HCT116 (cell line): Measurements from ENCODE around the gene INSYN2A. TPM values are rescaled to one million over a fixed set of nuclear protein-coding genes. Genes with fewer than 3 reads are reported as not detected.

Source experiments
- ATAC-seq: fragments of 200-7000 bp; cut with Tn5 transposase; 2 replicates; pipeline ENCODE4 v1.9.1; 2020; ENCODE audit warnings: mild to moderate bottlenecking, moderate library complexity
- BruUV-seq: library from RNA; stranded (reverse); fragments of 400-500 nt; replicated peaks from 2 replicates; lab custom pipeline; 2021; lab: Mats Ljungman, UMichigan
- CTCF ChIA-PET: fragments of 300-600 bp; sonication (Branson Sonifier 250); formaldehyde crosslinking; loops from one replicate; lab custom pipeline; 2021; ENCODE audit warnings: antibody characterized with exemption; lab: Charles Lee
- POLR2A ChIA-PET: fragments of 300-600, 350-600 bp; sonication (Branson Sonifier 250); formaldehyde crosslinking; loops from one replicate; lab custom pipeline; 2021; ENCODE audit warnings: antibody characterized with exemption; lab: Charles Lee
- RAD21 ChIA-PET, 2 experiments: fragments of 300-600 bp; sonication (Branson Sonifier 250); formaldehyde crosslinking; loops; one replicate each; lab custom pipeline; 2023; ENCODE audit warnings: low total read pairs in 2 of 2; ENCODE audit not compliant: uncharacterized antibody in 2 of 2, unreplicated experiment in 2 of 2, low non-redundant PET in 1 of 2; lab: Charles Lee
- DNase-seq: peaks from one replicate; pipeline ENCODE4 v3.0.0-alpha.2; 2010; ENCODE audit warnings: low read depth, low spot score
- H2AFZ ChIP-seq: fragments of 200-600 bp; shearing (Covaris generic), sonication (generic); 2 replicates; pipeline ENCODE4 v1.6.1; 2017; ENCODE audit warnings: low read depth, mixed run types, mixed read lengths, antibody characterized with exemption, low read length; ENCODE audit not compliant: poor library complexity, severe bottlenecking
- H3K27ac ChIP-seq: 2 replicates; pipeline ENCODE4 v1.5.1; 2012; ENCODE audit warnings: low read depth, low read length
- H3K27me3 ChIP-seq: fragments of 200-600 bp; sonication (generic); 2 replicates; pipeline ENCODE4 v1.6.1; 2016; ENCODE audit warnings: mixed run types, low read length, mixed read lengths; ENCODE audit not compliant: insufficient read depth
- H3K36me3 ChIP-seq, 2 experiments: fragments of 200-500 bp in 1 of 2; fragments of 200-600 bp in 1 of 2; sonication (Bioruptor generic) in 1 of 2; sonication (generic) in 1 of 2; 2 replicates each; pipeline versions ENCODE4 v1.5.1 to v1.6.1; 2014 to 2016; ENCODE audit warnings: low read length in 2 of 2, inconsistent platforms in 1 of 2, mixed read lengths in 1 of 2, mixed run types in 1 of 2; ENCODE audit not compliant: insufficient read depth in 2 of 2, control insufficient read depth in 1 of 2
- H3K4me1 ChIP-seq, 2 experiments: fragments of 200-600 bp in 1 of 2; sonication (generic) in 1 of 2; 2 replicates each; pipeline versions ENCODE4 v1.5.1 to v1.6.1; 2012 to 2017; ENCODE audit warnings: low read length in 2 of 2, inconsistent platforms in 1 of 2, mild to moderate bottlenecking in 1 of 2, mixed read lengths in 1 of 2, mixed run types in 1 of 2, moderate library complexity in 1 of 2; ENCODE audit not compliant: insufficient read depth in 2 of 2, control insufficient read depth in 1 of 2
- H3K4me2 ChIP-seq: fragments of 200-600 bp; sonication (generic); 2 replicates; pipeline ENCODE4 v1.6.1; 2017; ENCODE audit warnings: mixed run types, low read length, mixed read lengths
- H3K4me3 ChIP-seq, 2 experiments: fragments of 200-600 bp in 1 of 2; sonication (generic) in 1 of 2; replicated peaks in 1 of 2; 2 replicates each; pipeline ENCODE4 v1.5.1; 2011 to 2016; ENCODE audit warnings: low read length in 2 of 2, control low read depth in 1 of 2, low read depth in 1 of 2, mild to moderate bottlenecking in 1 of 2, mixed read lengths in 1 of 2, mixed run types in 1 of 2
- H3K79me2 ChIP-seq: fragments of 200-600 bp; sonication (generic); 2 replicates; pipeline ENCODE4 v1.6.1; 2017; ENCODE audit warnings: mild to moderate bottlenecking, mixed run types, low read length, moderate library complexity, mixed read lengths; ENCODE audit not compliant: insufficient read depth
- H3K9ac ChIP-seq: fragments of 200-600 bp; sonication (generic); 2 replicates; pipeline ENCODE4 v1.6.1; 2016; ENCODE audit warnings: low read length, mixed read lengths
- H3K9me2 ChIP-seq: fragments of 200-600 bp; sonication (generic), shearing (Covaris generic); 2 replicates; pipeline ENCODE4 v1.6.1; 2017; ENCODE audit warnings: mixed run types, mild to moderate bottlenecking, moderate library complexity; ENCODE audit not compliant: insufficient read depth
- H3K9me3 ChIP-seq, 2 experiments: fragments of 200-500 bp in 1 of 2; fragments of 200-600 bp in 1 of 2; sonication (Bioruptor generic) in 1 of 2; sonication (generic) in 1 of 2; 2 replicates each; pipeline ENCODE4 v1.6.1; 2014 to 2017; ENCODE audit warnings: low read length in 2 of 2, mixed read lengths in 2 of 2, inconsistent platforms in 1 of 2, low read depth in 1 of 2, mild to moderate bottlenecking in 1 of 2, mixed run types in 1 of 2, moderate library complexity in 1 of 2; ENCODE audit not compliant: control insufficient read depth in 1 of 2, insufficient read depth in 1 of 2
- H4K20me1 ChIP-seq: fragments of 200-600 bp; sonication (generic), shearing (Covaris generic); 2 replicates; pipeline ENCODE4 v1.6.1; 2017; ENCODE audit warnings: mixed run types, mild to moderate bottlenecking, moderate library complexity; ENCODE audit not compliant: insufficient read depth
- ATF3 ChIP-seq: IDR thresholded peaks from 2 replicates; pipeline ENCODE4 v1.6.1; 2012
- CBX3 ChIP-seq: IDR thresholded peaks from 2 replicates; pipeline ENCODE4 v1.6.1; 2012; ENCODE audit warnings: low read depth
- CTCF ChIP-seq, 3 experiments: fragments of 200-600 bp in 1 of 3; sonication (generic) in 1 of 3; IDR thresholded peaks in 2 of 3; conservative IDR thresholded peaks in 1 of 3; 2 replicates each; pipeline ENCODE4 v1.5.1; 2012 to 2017; ENCODE audit warnings: low read depth in 2 of 3, low read length in 2 of 3, antibody characterized with exemption in 1 of 3, borderline replicate concordance in 1 of 3, control low read depth in 1 of 3, mild to moderate bottlenecking in 1 of 3, mixed read lengths in 1 of 3, mixed run types in 1 of 3, moderate library complexity in 1 of 3; ENCODE audit not compliant: insufficient read depth in 1 of 3
- EGR1 ChIP-seq: IDR thresholded peaks from 2 replicates; pipeline ENCODE4 v1.6.1; 2012; ENCODE audit warnings: low read depth
- EZH2 ChIP-seq: fragments of 200-600 bp; sonication (generic); IDR thresholded peaks from 2 replicates; pipeline ENCODE4 v1.6.1; 2017; ENCODE audit warnings: antibody characterized with exemption, mixed run types
- EZH2phosphoT487 ChIP-seq: fragments of 200-600 bp; IDR thresholded peaks from 2 replicates; pipeline ENCODE4 v1.6.1; 2018; ENCODE audit warnings: antibody characterized with exemption, borderline replicate concordance
- JUND ChIP-seq: IDR thresholded peaks from 2 replicates; pipeline ENCODE4 v1.6.1; 2012
- POLR2A ChIP-seq: IDR thresholded peaks from 2 replicates; pipeline ENCODE4 v1.7.0; 2011; ENCODE audit warnings: borderline replicate concordance; ENCODE audit not compliant: insufficient read depth, insufficient read length; ENCODE audit errors: extremely low read depth
- RAD21 ChIP-seq: IDR thresholded peaks from 2 replicates; pipeline ENCODE4 v1.6.1; 2012; ENCODE audit warnings: low read depth, mild to moderate bottlenecking
- SIN3A ChIP-seq: IDR thresholded peaks from 2 replicates; pipeline ENCODE4 v1.6.1; 2012; ENCODE audit warnings: low read depth
- SP1 ChIP-seq: IDR thresholded peaks from 2 replicates; pipeline ENCODE4 v1.6.1; 2012; ENCODE audit warnings: low read depth
- ZFX ChIP-seq: fragments of 450-650 bp; IDR thresholded peaks from 2 replicates; pipeline ENCODE4 v1.6.1; 2017
- ZNF274 ChIP-seq: fragments of 200-500 bp; sonication (Bioruptor generic); IDR thresholded peaks from 2 replicates; pipeline ENCODE4 v1.6.1; 2014; ENCODE audit warnings: mild to moderate bottlenecking, low read depth, low read length, inconsistent platforms
- intact Hi-C: fragments of 100-400 bp; cut with micrococcal nuclease; formaldehyde crosslinking; loops from 2 replicates; pipeline ENCODE4 v1.10.0; 2022
- total RNA-seq: library from RNA; stranded (reverse); gene quantifications from one replicate; pipeline ENCODE4 v1.2.1, GENCODE V29; 2021; ENCODE audit not compliant: unreplicated experiment
- TF ChIP-seq, protein P1 (sequence below): IDR thresholded peaks from 2 replicates; pipeline ENCODE4 v1.6.1; 2012
- TF ChIP-seq, protein P2 (sequence below): IDR thresholded peaks from 2 replicates; pipeline ENCODE4 v1.6.1; 2011; ENCODE audit warnings: mild to moderate bottlenecking, low read length, moderate library complexity; ENCODE audit not compliant: insufficient replicate concordance; ENCODE audit errors: extremely low read depth

The INSYN2A gene
- total RNA-seq, 1 experiment from 2014 or later, result not detected

- Histone ChIP-seq H3K9me3 (no peaks in the 10 kb centered on the region), H3K79me2 (no peaks in the 10 kb centered on the region), H2AFZ (no peak overlapping the region), H3K4me1 (peaks cover 3 to 17% of the 10 kb centered on the region in 2 experiments), H3K4me2 (no peak overlapping the region), H3K9me2 (no peaks in the 10 kb centered on the region), H3K9ac (no peak overlapping the region), H3K36me3 (no peaks in the 10 kb centered on the region), H4K20me1 (peaks cover 4% of the 10 kb centered on the region; the same call in 1 of the 2 replicates), H3K27me3 (no peaks in the 10 kb centered on the region), H3K27ac (no peak overlapping the region), H3K4me3 (no peak overlapping the region)
- CTCF ChIA-PET, result no interaction called here
- no TSS peak for BruUV-seq
- no peak for TF ChIP-seq EZH2
- no peak for TF ChIP-seq SIN3A
- no peak for TF ChIP-seq ZFX
- no peak for TF ChIP-seq JUND
- no peak for TF ChIP-seq SP1
- ATAC-seq (no peak), DNase-seq (no peak)
- RAD21 ChIA-PET, result no interaction called here
- POLR2A ChIA-PET, result no interaction called here
- intact Hi-C loops, result no loop called here
Observed at GRCh38 chr10:127154831-127155620, 41.4 kb downstream of the INSYN2A start.

DNA sequence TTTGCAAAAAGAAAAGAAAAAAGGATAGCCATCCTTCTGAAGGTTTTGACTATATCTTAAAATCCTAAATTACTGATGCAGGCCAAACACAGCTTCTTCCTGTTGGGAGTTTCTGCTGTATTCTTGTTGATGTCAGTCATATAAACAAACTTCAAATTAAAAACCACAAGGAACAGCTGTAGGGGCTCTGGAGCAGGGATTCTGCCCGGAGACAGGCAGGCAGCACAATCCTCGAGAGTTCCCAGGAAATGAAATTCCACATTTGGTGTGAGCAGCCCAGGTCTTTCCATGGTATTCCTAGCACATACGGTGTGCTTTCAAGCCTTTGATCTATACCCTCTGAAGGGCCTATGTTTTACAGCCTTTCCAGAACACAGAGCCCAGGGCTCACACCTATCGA lies 43.2 kb downstream of the INSYN2A start:
- Histone ChIP-seq H3K4me3 (no peak overlapping the region), H3K9me2 (no peaks in the 10 kb centered on the region), H3K9ac (no peak overlapping the region), H3K9me3 (no peaks in the 10 kb centered on the region), H3K36me3 (no peaks in the 10 kb centered on the region), H3K27ac (no peak overlapping the region), H3K4me2 (no peak overlapping the region), H3K4me1 (peaks cover 20 to 35% of the 10 kb centered on the region in 2 experiments), H4K20me1 (0 out of 2 replicates have a peak, but pooled peaks cover 2% of the 10 kb centered on the region), H3K27me3 (no peaks in the 10 kb centered on the region), H2AFZ (no peak overlapping the region), H3K79me2 (no peaks in the 10 kb centered on the region)
- ChIA-PET RAD21 (no interaction called here), CTCF (no interaction called here), POLR2A (no interaction called here)
- no peak for TF ChIP-seq ZNF274
- no peak for TF ChIP-seq ATF3
- no peak for TF ChIP-seq SP1
- TF ChIP-seq SIN3A, result no peak
- TF ChIP-seq, protein P1, sequence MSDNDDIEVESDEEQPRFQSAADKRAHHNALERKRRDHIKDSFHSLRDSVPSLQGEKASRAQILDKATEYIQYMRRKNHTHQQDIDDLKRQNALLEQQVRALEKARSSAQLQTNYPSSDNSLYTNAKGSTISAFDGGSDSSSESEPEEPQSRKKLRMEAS, result no peak
- no peak for TF ChIP-seq EZH2phosphoT487
- TF ChIP-seq CTCF (IDR thresholded peaks at IDR 0.05 in 2 of 3, conservative IDR thresholded peaks at IDR 0.05 in 1 of 3; ENCODE audit: borderline replicate concordance in 1 of 3, insufficient read depth in 1 of 3, low read depth in 2 of 3, low read length in 2 of 3), result no peak
- no peak for TF ChIP-seq EGR1
- no peak for TF ChIP-seq CBX3
- no peak for TF ChIP-seq EZH2
- no peak for TF ChIP-seq POLR2A
- no peak for TF ChIP-seq RAD21
- TF ChIP-seq, protein P2, sequence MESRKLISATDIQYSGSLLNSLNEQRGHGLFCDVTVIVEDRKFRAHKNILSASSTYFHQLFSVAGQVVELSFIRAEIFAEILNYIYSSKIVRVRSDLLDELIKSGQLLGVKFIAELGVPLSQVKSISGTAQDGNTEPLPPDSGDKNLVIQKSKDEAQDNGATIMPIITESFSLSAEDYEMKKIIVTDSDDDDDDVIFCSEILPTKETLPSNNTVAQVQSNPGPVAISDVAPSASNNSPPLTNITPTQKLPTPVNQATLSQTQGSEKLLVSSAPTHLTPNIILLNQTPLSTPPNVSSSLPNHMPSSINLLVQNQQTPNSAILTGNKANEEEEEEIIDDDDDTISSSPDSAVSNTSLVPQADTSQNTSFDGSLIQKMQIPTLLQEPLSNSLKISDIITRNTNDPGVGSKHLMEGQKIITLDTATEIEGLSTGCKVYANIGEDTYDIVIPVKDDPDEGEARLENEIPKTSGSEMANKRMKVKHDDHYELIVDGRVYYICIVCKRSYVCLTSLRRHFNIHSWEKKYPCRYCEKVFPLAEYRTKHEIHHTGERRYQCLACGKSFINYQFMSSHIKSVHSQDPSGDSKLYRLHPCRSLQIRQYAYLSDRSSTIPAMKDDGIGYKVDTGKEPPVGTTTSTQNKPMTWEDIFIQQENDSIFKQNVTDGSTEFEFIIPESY, result no peak
- no TSS peak for BruUV-seq
- intact Hi-C loops, result no loop called here
- no peak for ATAC-seq
- DNase-seq, result no peak
